Lower leg skin (tissue), 4 donors: ENCODE results near the gene ZNF296. TPM values are rescaled to one million over a fixed set of nuclear protein-coding genes. Genes with fewer than 3 reads are reported as not detected.

ENCODE experiments used
- DNase-seq, 2 donors: peaks; one replicate each; pipeline ENCODE4 v3.0.0-alpha.2; 2019; ENCODE audit warnings: low spot score in 2 of 2
- H3K4me3 ChIP-seq: fragments of 200-600 bp; sonication (generic); 2 replicates; pipeline ENCODE4 v1.5.1; 2017; ENCODE audit warnings: mild to moderate bottlenecking, low read depth; ENCODE audit not compliant: poor library complexity, severe bottlenecking
- CTCF ChIP-seq, 3 donors: fragments of 450-650 bp; IDR thresholded peaks; one replicate each; pipeline ENCODE4 v1.5.1; 2016; ENCODE audit warnings: antibody characterized with exemption in 3 of 3, mild to moderate bottlenecking in 3 of 3, moderate library complexity in 2 of 3
- POLR2A ChIP-seq, 2 donors: fragments of 450-650 bp; IDR thresholded peaks; one replicate each; pipeline ENCODE4 v1.6.1; 2016 to 2017; ENCODE audit warnings: antibody characterized with exemption in 2 of 2, mild to moderate bottlenecking in 1 of 2, moderate library complexity in 1 of 2
- WGBS, 2 donors: methylation state at CpG; one replicate each; pipeline ENCODE4 v1.1.5; 2018; 5-methylcytosine and 5-hydroxymethylcytosine counted together
- intact Hi-C: fragments of 100-400 bp; cut with DNase I; formaldehyde crosslinking; loops from one replicate; pipeline ENCODE4 v1.15.0; 2023; ENCODE audit warnings: low total_unique reads
- total RNA-seq, 4 donors: library from RNA; depleted of rRNA; stranded (reverse); fragments of >200 nt; gene quantifications; one replicate each; pipeline ENCODE4 v1.1.0, GENCODE V29; 2016

Gene ZNF296
- total RNA-seq, 4 donors from 2014 or later = 2.4 to 7.8 (median 4.8) TPM

DNA sequence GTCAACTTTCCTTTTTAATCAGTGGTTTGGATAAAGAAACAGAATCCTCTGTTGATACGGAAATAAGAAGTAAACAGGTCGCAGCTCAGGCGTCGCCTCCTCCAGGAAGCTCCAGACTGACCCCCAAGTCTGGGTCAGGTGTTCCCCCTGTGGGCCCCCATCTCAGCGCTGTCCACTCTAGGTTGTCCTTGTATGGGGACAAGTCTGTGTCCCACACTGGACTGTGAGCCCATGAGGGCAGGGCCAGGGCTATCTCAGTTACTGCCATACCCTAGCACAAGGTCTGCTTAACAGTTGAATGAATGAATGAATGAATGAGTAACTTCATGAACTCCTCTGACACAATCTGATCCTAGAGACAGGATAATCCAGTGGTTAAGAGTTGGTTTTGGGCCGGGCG is 29.9 kb downstream of the ZNF296 start:
- TF ChIP-seq POLR2A (IDR thresholded peaks at IDR 0.05) (no peak), CTCF (IDR thresholded peaks at IDR 0.05) (no peak)
- 89 to 90% methylated on average over 7 of the region's 7 CpGs for WGBS, 2 donors
- DNase-seq = no peak
- intact Hi-C loops = no loop called here
- H3K4me3 ChIP-seq = no peak overlapping the region

DNA sequence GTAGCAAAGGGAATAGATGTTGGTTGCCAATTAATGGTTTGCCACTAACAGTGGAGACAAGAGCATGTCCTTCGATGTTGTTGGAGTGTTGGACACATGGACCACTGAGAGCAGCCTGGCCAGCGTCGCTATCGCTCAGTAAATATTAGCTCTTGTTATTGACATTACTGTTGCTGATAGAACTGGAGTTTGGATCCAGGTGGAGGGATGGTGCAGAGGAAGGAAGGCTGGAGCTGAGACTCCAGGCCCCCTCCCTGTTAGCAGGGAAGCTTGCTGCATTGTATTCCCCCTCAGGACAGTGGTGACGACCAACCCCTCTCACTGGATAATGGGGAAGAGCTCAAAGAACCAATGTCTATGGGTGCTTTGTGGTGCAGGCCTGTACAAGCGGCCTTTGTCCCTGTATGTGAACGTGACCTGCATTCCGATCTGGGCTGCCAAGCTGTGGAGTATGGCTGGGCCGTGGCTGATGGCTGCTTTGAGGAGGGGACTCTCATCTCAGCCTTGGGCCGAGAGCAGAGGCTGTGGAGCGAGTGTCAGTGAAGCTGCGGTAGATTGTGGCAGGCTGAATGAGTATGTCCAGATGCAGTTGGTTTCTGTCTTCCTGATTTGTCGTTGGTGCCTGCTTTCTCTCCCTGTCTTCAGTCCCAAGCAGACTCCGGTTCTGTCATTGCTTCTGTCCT is 30.5 kb downstream of the ZNF296 start:
- H3K4me3 ChIP-seq = no peak overlapping the region
- intact Hi-C loops = no loop called here
- no peak for TF ChIP-seq POLR2A (IDR thresholded peaks at IDR 0.05)
- no peak for DNase-seq
- 76 to 78% methylated on average over 14 of the region's 14 CpGs for WGBS, 2 donors

GRCh38 chr19:45041125-45041524 is 35.2 kb downstream of the ZNF296 start:
- H3K4me3 ChIP-seq = no peak overlapping the region
- DNase-seq = no peak
- intact Hi-C loops = no loop called here
- TF ChIP-seq CTCF (IDR thresholded peaks at IDR 0.05) (no peak), POLR2A (IDR thresholded peaks at IDR 0.05) (no peak)
- 78 to 81% methylated on average over 5 to 6 of the region's 6 CpGs for WGBS, 2 donors

- DNase-seq = no peak
- intact Hi-C loops = no loop called here
- H3K4me3 ChIP-seq = no peak overlapping the region
- WGBS, 2 donors = 71 to 78% methylated on average over 19 of the region's 19 CpGs
- TF ChIP-seq POLR2A (IDR thresholded peaks at IDR 0.05) (no peak), CTCF (IDR thresholded peaks at IDR 0.05) (no peak)
Observed at GRCh38 chr19:45040059-45040771, 36.1 kb downstream of the ZNF296 start.

- TF ChIP-seq CTCF (IDR thresholded peaks at IDR 0.05) = no peak
- TF ChIP-seq POLR2A (IDR thresholded peaks at IDR 0.05) = peak in 1 of 2 donors; percentile 79
- 1 to 3% methylated on average over 54 to 57 of the region's 62 CpGs for WGBS, 2 donors
- peak within 1 kb of the TSS; percentile 71 for H3K4me3 ChIP-seq
- peak; percentile 86 to 98 for DNase-seq
- intact Hi-C loops = no loop called here
Observed at GRCh38 chr19:45038931-45039893, 37.1 kb downstream of the ZNF296 start, which contains the start of gene CLASRP. Gene CLASRP, plus strand, starts transcription at chr19:45039045. Its CDS starts 1,168 bp downstream, at chr19:45040213.
